PC-3 (cell line): ENCODE measurements around the gene ZFP36. TPM values are rescaled to one million over a fixed set of nuclear protein-coding genes. Genes with fewer than 3 reads are reported as not detected.

Experiments used
- ATAC-seq: fragments of 200-7000 bp; cut with Tn5 transposase; 2 replicates; pipeline ENCODE4 v1.9.1; 2020; ENCODE audit warnings: mild to moderate bottlenecking, moderate library complexity
- BruUV-seq: library from RNA; stranded (reverse); fragments of 400-500 nt; replicated peaks from 2 replicates; lab custom pipeline; 2021; lab: Mats Ljungman, UMichigan
- CTCF ChIA-PET: fragments of 300-600 bp; sonication (Branson Sonifier 250); formaldehyde crosslinking; loops from one replicate; lab custom pipeline; 2022; ENCODE audit warnings: antibody characterized with exemption; lab: Charles Lee
- POLR2A ChIA-PET: fragments of 300-600 bp; sonication (Branson Sonifier 250); formaldehyde crosslinking; loops from one replicate; lab custom pipeline; 2022; ENCODE audit warnings: antibody characterized with exemption; ENCODE audit not compliant: unreplicated experiment; lab: Charles Lee
- DNase-seq: peaks from one replicate; pipeline ENCODE4 v3.0.0-alpha.2; 2015
- H2AFZ ChIP-seq: fragments of 300-600 bp; sonication (generic); 2 replicates; pipeline ENCODE4 v1.6.0; 2016; ENCODE audit warnings: antibody characterized with exemption, low read length
- H3F3A ChIP-seq: fragments of 300-600 bp; sonication (generic); one replicate; pipeline ENCODE4 v1.6.0; 2017; ENCODE audit warnings: antibody characterized with exemption, low read length, control low read depth, mild to moderate bottlenecking; ENCODE audit not compliant: unreplicated experiment
- H3K27ac ChIP-seq: fragments of 300-600 bp; sonication (generic); 2 replicates; pipeline ENCODE4 v1.5.1; 2016; ENCODE audit warnings: mild to moderate bottlenecking, low read length
- H3K27me3 ChIP-seq: fragments of 300-600 bp; sonication (generic); 2 replicates; pipeline ENCODE4 v1.6.1; 2016; ENCODE audit warnings: low read length, mixed read lengths
- H3K36me3 ChIP-seq: fragments of 300-600 bp; sonication (generic); 2 replicates; pipeline ENCODE4 v1.6.1; 2016; ENCODE audit warnings: low read depth, mixed run types, low read length, mixed read lengths
- H3K4me1 ChIP-seq: fragments of 300-600 bp; sonication (generic); 2 replicates; pipeline ENCODE4 v1.5.1; 2016; ENCODE audit warnings: low read length; ENCODE audit not compliant: insufficient read depth
- H3K4me2 ChIP-seq: fragments of 300-600 bp; sonication (generic); 2 replicates; pipeline ENCODE4 v1.6.0; 2016; ENCODE audit warnings: low read length
- H3K4me3 ChIP-seq: fragments of 300-600 bp; sonication (generic); 2 replicates; pipeline ENCODE4 v1.5.1; 2016; ENCODE audit warnings: mild to moderate bottlenecking, low read length, mixed read lengths
- H3K79me2 ChIP-seq: fragments of 300-600 bp; sonication (generic); 2 replicates; pipeline ENCODE4 v1.6.1; 2017; ENCODE audit warnings: low read length, mixed read lengths
- H3K9ac ChIP-seq: fragments of 300-600 bp; sonication (generic); 2 replicates; pipeline ENCODE4 v1.6.0; 2016; ENCODE audit warnings: mild to moderate bottlenecking, low read length
- H3K9me2 ChIP-seq: fragments of 300-600 bp; sonication (generic); replicated peaks from 2 replicates; pipeline ENCODE4 v1.6.1; 2016; ENCODE audit warnings: mixed run types, low read length, mixed read lengths
- H3K9me3 ChIP-seq: fragments of 300-600 bp; sonication (generic); 2 replicates; pipeline ENCODE4 v1.6.1; 2016; ENCODE audit warnings: low read length, mixed read lengths
- H4K20me1 ChIP-seq: fragments of 300-600 bp; sonication (generic); 2 replicates; pipeline ENCODE4 v1.6.1; 2016; ENCODE audit warnings: low read length, mixed read lengths
- CTCF ChIP-seq: fragments of 300-600 bp; sonication (generic); conservative IDR thresholded peaks from 2 replicates; pipeline ENCODE4 v1.5.1; 2017; ENCODE audit warnings: antibody characterized with exemption, low read depth, mild to moderate bottlenecking, low read length
- EZH2 ChIP-seq: fragments of 300-600 bp; sonication (generic); IDR thresholded peaks from one replicate; pipeline ENCODE4 v1.6.1; 2017; ENCODE audit warnings: antibody characterized with exemption, mild to moderate bottlenecking, low read length; ENCODE audit not compliant: unreplicated experiment
- EZH2phosphoT487 ChIP-seq: fragments of 300-600 bp; sonication (generic); IDR thresholded peaks from 2 replicates; pipeline ENCODE4 v1.6.1; 2018; ENCODE audit warnings: mild to moderate bottlenecking, antibody characterized with exemption, low read length, borderline replicate concordance
- intact Hi-C: fragments of 100-400 bp; cut with micrococcal nuclease; formaldehyde crosslinking; loops from 2 replicates; pipeline ENCODE4 v1.9.0; 2023
- total RNA-seq: library from RNA; depleted of rRNA; stranded (reverse); fragments of >200 nt; gene quantifications from 2 replicates; pipeline ENCODE4 v1.2.3, GENCODE V29; 2014

Gene ZFP36
- total RNA-seq, 1 experiment from 2014 or later = 32.7 TPM

GRCh38 chr19:39386557-39386956, 20.1 kb upstream of the ZFP36 start:
- no peak for DNase-seq
- BruUV-seq = no TSS peak
- no peaks in the 10 kb centered on the region for H3F3A ChIP-seq
- no peak for ATAC-seq
- H4K20me1 ChIP-seq = no peaks in the 10 kb centered on the region
- peaks cover 15% of the 10 kb centered on the region for H3K79me2 ChIP-seq
- H2AFZ ChIP-seq = no peak overlapping the region
- no peak overlapping the region for H3K27ac ChIP-seq
- no peaks in the 10 kb centered on the region for H3K9me3 ChIP-seq
- H3K9me2 ChIP-seq = no peaks in the 10 kb centered on the region
- H3K36me3 ChIP-seq = no peaks in the 10 kb centered on the region; the same call in none of the 2 replicates
- H3K27me3 ChIP-seq = no peaks in the 10 kb centered on the region
- CTCF ChIA-PET = no interaction called here
- no peak overlapping the region for H3K9ac ChIP-seq
- H3K4me2 ChIP-seq = no peak overlapping the region
- H3K4me1 ChIP-seq = peaks cover 6% of the 10 kb centered on the region; the same call in 1 of the 2 replicates
- no peak overlapping the region for H3K4me3 ChIP-seq
- POLR2A ChIA-PET = no interaction called here
- TF ChIP-seq EZH2phosphoT487 = no peak
- TF ChIP-seq EZH2 = no peak
- TF ChIP-seq CTCF = no peak
- intact Hi-C loops = no loop called here

GRCh38 chr19:39388657-39389056, 18.0 kb upstream of the ZFP36 start:
- H3K9me2 ChIP-seq = no peaks in the 10 kb centered on the region
- H3K27me3 ChIP-seq = no peaks in the 10 kb centered on the region
- H3K36me3 ChIP-seq = no peaks in the 10 kb centered on the region; the same call in none of the 2 replicates
- H3K4me1 ChIP-seq = peaks cover 6% of the 10 kb centered on the region; the same call in 1 of the 2 replicates
- no peak overlapping the region for H2AFZ ChIP-seq
- no peaks in the 10 kb centered on the region for H4K20me1 ChIP-seq
- peaks cover 25% of the 10 kb centered on the region for H3K79me2 ChIP-seq
- no peak overlapping the region for H3K4me3 ChIP-seq
- DNase-seq (no peak), ATAC-seq (no peak)
- intact Hi-C loops = no loop called here
- no peak overlapping the region for H3K9ac ChIP-seq
- no peaks in the 10 kb centered on the region for H3K9me3 ChIP-seq
- no peak for TF ChIP-seq EZH2
- no peak for TF ChIP-seq EZH2phosphoT487
- no peak for TF ChIP-seq CTCF
- no peak overlapping the region for H3K4me2 ChIP-seq
- CTCF ChIA-PET = no interaction called here
- POLR2A ChIA-PET = no interaction called here
- BruUV-seq = TSS peak; percentile 37
- no peaks in the 10 kb centered on the region for H3F3A ChIP-seq
- H3K27ac ChIP-seq = no peak overlapping the region

- Histone ChIP-seq H3F3A (no peaks in the 10 kb centered on the region), H3K9me2 (no peaks in the 10 kb centered on the region), H3K9ac (peak overlapping the region; percentile 95), H3K4me2 (peak overlapping the region; percentile 92), H2AFZ (peak overlapping the region; percentile 92; the same call in 1 of the 2 replicates), H3K9me3 (no peaks in the 10 kb centered on the region), H3K4me3 (peak overlapping the region; percentile 97), H4K20me1 (no peaks in the 10 kb centered on the region), H3K36me3 (no peaks in the 10 kb centered on the region; the same call in none of the 2 replicates), H3K79me2 (peaks cover 25% of the 10 kb centered on the region), H3K4me1 (peaks cover 6% of the 10 kb centered on the region; the same call in 1 of the 2 replicates), H3K27ac (no peak overlapping the region), H3K27me3 (no peaks in the 10 kb centered on the region)
- ATAC-seq (no peak), DNase-seq (no peak)
- BruUV-seq = no TSS peak
- POLR2A ChIA-PET = no interaction called here
- intact Hi-C loops = no loop called here
- TF ChIP-seq EZH2 (no peak), CTCF (no peak), EZH2phosphoT487 (no peak)
- CTCF ChIA-PET = no interaction called here
Observed at GRCh38 chr19:39389631-39390414, 16.8 kb upstream of the ZFP36 start.
